Sciatic nerve (tissue), 2 donors: ENCODE data around the gene ARL4D. TPM values are rescaled to one million over a fixed set of nuclear protein-coding genes. Genes with fewer than 3 reads are reported as not detected.
"Not testable (repeated sequence)": the region's sequence is repeated elsewhere in the genome, so short reads cannot be mapped to it uniquely, and the experiment has no call there.

Experiments used
- ATAC-seq: fragments of 200-7000 bp; cut with Tn5 transposase; one replicate; pipeline ENCODE4 v1.9.1; 2020; ENCODE audit warnings: mild to moderate bottlenecking, moderate library complexity
- DNase-seq: peaks from one replicate; pipeline ENCODE4 v3.0.0-alpha.2; 2020; ENCODE audit warnings: low spot score
- intact Hi-C: fragments of 100-400 bp; cut with DNase I; formaldehyde crosslinking; loops from one replicate; pipeline ENCODE4 v1.14.2; 2022
- total RNA-seq: library from RNA; stranded (reverse); fragmentation: NEBNext Ultra II Directional; extraction: Animal tissue kit (Norgen Biotek cat#: 25700); gene quantifications from one replicate; pipeline ENCODE4 v1.2.1, GENCODE V29; 2021
- donor health status: DM: no; HTN: no; CAD: no.
- donor health status: DM: no; HTN: no; CAD: no.

The ARL4D gene
- total RNA-seq, 1 donor from 2014 or later = 94.0 TPM

DNA sequence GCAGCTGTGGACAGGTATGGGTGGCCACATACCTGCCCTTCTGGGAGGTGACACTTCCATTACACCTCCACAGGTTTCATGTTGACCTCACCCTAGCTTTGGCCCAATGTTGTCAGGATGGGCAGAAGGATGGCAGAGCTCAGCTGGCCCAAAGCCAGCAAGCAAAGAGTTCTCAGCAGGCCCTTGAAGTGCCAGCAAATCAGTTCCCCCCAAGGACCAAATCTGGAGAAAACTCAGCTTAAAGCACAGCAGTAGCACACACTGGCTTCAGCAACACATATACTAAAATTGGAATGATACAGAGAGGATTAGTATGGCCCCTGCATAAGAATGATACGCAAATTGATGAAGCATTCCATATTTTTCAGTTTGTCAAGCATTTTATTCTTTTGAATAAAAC is 13.4 kb downstream of the ARL4D start:
- intact Hi-C loops = no loop called here
- ATAC-seq = no peak

DNA sequence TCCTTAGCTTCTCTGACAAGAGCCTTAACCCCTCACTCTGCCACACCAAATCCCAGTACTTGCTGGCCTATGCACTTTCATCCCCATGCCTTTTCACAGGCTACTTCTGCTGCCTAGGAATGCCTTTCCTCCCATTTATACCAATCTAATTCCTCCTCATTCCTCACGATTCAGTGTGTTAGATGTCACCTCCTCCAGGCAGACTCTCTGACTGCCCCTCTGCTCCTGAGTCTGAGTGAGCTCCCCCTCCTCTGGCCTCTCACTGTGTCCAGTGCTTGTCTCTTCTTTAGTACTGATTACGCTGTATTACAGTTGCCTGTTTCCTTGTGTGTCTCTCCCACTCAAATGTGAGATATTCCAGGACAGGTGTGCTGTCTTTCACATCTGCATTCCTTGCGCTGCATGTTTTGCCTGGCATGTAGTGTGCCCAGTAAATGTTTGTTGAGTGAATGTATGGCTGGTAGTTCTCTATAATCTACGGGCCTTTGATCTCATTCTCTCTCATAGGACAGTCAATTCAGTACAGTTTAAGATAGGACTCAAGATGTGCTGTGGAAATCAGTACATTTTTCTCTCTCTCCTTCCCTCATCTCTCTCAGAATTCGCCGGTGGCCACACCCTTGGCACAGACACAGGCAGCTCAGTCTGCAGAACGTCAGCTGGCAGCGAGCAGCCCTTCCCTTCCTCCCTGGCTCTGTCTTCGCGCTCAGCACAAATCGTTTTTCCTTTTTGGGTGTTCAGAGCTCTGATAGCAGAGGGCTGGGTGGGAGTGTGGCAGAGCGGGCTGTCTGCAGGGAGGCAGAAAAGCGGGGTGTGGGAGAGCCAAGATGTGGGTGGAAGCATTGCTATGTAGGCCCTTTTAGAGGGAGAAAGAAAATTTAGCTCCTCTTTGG is 18.5 kb downstream of the ARL4D start:
- DNase-seq (peak; percentile 78), ATAC-seq (peak; percentile 96)
- intact Hi-C loops = no loop called here

More for the DNA sequence above, 13.4 kb downstream of the ARL4D start:
- DNase-seq = no peak

DNA sequence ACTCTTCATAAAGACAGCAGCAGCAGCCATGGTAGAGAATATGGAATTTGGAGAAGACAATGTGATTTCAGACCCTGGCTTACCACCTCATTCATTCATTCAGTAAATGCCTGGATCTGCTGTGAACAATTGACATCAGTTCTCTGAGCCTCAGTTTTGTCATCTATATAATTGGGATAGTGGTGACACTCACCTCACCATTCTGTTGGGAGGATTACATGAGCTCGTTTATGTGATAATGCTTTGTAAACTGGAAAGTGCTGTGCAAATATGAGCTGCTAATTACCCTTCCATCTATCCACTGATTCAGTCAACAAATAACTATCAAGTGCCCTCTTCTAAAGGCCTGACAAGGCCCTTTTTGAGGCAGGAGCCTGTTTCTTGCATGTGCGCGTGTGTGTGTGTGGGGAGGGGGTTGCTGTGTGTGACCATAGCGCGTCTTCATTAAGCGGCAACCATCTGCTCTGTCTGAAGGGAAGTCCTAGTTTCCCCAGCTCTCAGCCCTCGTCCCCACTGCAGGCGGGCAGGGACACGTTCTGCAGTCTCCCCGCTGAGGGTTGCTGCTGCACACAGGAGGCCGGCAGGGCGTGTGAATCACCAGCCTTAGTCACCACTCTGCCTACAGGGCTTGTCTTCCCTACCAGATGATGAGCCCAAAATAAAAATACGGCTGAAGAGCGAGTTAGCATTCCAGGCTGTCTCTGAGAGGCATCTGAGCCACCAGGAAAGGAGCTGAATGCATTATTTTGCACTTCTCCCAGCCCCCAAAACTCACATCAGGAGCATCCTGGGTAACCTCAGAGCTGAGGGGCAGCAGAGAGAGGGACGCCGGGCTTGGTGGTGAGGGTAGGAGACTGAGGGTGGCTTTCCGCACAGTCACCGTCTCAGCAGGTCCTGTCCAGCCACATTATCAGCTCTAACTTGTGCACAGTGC is 19.9 kb downstream of the ARL4D start:
- DNase-seq (no peak), ATAC-seq (peak; percentile 42)
- intact Hi-C loops = no loop called here

DNA sequence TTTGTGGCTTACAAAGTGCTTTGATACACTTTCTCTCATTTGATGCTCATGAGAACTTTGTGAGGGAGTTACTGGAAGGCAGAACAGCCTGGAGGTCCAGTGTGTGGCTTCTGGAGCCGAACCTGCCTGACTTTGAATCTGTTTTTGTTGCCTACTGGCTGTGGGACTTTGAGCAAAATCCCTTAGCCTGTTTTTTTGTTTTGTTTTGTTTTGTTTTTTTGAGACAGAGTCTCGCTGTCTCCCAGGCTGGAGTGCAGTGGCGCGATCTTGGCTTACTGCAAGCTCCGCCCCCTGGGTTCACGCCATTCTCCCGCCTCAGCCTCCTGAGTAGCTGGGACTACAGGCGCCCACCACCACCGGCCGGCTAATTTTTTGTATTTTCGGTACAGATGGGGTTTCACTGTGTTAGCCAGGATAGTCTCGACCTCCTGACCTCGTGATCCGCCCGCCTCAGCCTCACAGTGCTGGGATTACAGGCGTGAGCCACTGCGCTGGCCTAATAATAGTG is 20.6 kb downstream of the ARL4D start:
- intact Hi-C loops, ATAC-seq, DNase-seq: not testable (repeated sequence)

DNA sequence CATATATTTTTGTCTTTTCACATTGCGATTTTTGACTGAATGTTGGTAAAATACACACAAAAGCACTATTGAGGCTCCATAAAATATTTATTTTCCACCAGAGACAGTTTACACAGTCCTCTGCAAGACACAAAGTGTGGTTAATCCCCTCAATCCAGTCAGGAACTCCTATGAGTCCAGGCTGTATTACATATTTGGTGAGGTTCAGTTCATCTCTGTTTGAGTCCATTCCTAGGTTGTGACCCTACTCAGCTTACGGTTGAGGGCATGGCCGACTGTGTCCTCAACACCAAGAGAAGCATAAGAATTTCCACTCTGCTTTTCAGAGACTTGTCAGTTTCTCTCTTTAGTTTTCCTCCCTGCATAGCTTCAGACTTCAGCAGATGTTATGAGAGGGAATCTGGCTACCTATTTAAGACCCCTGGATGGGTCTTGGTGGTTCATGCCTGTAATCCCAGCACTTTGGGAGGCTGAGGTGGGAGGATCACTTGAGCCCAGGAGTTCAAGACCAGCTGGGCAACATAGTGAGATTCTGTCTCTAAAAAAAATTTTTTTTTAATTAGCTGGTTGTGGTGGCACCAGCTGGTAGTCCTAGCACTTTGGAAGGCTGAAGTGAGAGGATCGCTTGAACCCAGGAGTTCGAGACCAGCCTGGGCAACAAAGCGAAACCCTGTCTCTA is 25.1 kb downstream of the ARL4D start:
- ATAC-seq = no peak
- DNase-seq = no peak
- intact Hi-C loops = no loop called here

DNA sequence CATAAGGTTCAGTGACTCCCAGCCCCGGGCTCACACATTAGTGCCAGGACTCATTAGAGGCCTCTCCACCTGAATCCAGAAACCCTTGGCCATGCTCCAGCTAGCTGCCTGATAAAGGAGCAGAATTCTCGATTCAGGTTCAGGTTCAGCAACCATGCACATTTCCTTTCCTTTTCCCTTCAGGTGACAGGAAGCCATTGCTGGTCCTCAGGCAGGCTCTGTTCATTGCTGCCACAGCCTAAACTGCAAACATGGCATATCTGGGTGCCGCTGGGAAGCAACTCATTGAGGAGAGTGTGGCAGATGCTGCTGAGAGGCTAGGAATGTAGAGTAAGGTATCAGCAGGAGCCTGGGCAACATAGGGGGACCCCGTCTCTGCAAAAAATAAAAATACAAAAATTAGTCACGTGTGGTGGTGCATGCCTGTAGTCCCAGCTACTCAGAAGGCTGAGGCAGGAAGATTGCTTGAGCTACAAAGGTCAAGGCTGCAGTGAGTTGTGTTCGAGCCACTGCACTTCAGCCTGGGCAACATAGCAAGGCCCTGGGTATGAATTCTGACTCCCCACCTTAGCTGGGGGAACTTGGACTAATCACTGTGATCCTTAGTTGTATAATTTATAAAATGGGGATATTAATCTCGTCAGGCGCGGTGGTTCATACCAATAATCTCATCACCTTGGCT is 28.7 kb downstream of the ARL4D start:
- DNase-seq (no peak), ATAC-seq (no peak)
- intact Hi-C loops = no loop called here

DNA sequence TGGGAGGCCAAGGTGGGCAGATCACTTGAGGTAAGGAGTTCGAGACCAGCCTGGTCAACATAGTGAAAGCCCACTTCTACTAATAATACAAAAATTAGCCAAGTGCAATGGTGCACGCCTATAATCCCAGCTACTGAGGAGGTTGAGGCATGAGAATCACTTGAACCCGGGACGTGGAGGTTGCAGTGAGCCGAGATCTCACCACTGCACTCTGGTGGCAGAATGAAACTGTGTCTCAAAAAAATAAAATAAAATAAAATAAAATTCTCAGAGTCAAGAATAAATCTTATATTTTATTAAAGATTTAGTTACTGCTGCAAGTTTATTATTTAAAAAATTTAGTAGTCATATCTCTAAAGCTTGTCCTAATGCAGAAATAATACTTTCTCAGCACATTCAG is 29.7 kb downstream of the ARL4D start:
- no peak for ATAC-seq

DNA sequence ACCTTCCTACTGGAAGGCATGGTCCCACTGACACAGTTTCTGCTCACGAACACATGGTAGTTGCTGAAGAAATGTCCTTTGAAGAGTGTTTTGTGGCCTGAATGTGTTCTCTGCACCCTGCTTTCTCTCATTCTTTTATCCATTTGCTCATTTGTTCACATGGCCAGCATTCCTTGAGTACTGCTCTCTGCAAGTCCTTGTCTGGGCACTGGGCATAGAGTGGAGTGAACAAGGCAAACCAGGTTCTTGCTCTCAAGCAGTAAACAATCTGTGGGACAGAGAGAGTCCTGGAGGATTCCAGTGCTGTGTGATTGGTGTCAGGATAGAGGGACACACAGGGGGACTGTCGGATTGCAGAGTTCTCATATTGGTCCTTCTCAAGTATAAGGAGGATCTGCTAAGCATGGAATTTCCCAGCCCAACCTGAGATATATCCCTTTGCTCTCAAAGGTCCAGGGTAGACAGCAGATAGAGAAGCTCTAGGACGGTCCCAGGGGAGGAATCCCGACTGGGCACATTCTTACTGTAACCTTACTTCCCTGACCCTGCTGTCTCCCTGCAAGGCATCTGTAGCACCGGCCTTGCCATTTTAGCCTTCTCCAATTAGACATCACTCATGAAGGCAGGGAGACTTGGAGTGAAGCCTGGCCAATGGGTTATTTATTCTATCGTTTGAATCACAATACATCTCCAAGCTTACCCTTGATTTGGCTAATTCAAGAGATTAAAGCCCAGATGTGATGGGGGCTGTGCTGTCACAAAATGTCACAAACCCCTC is 32.3 kb downstream of the ARL4D start:
- intact Hi-C loops = no loop called here
- no peak for ATAC-seq
- DNase-seq = peak; percentile 48

More for the DNA sequence above, 29.7 kb downstream of the ARL4D start:
- peak; percentile 19 for DNase-seq
- intact Hi-C loops = no loop called here

DNA sequence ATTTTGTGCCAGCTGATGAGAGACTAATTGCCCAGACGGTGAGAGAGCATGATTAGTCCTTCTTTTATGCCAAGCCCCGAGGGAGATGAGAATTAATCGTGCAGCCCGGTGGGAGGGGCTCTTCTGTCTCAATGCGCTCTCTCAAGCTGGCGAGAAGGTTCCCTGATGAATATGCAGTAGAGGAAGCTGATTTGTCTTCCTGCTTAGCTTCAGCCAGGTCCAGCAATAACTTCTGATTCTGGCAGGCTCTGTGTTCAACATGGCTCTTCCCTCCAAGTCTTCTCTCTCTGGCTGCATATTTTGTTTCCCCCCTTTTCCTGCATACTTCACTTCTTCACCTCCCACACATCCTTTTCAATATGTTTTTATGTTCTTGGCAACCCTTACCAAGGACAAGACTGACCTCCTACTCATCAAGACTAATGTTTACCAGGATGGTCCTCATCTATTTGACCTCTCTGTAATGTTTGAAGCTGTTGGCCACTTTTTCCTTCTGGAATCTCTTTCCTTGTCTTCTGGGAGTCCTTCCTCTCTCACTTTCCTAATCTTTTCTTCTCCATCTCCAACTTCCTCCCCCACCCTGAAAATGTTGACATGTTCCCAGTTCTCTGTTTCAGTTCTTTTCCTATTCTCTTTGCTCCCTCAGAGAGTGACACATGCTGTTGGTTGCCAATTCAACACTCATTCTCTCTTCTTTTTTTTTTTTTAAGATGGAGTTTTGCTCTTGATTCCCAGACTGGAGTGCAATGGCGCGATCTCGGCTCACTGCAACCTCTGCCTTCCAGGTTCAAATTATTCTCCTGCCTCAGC is 33.1 kb downstream of the ARL4D start:
- DNase-seq = peak; percentile 40
- ATAC-seq = peak; percentile 83
- intact Hi-C loops = no loop called here

DNA sequence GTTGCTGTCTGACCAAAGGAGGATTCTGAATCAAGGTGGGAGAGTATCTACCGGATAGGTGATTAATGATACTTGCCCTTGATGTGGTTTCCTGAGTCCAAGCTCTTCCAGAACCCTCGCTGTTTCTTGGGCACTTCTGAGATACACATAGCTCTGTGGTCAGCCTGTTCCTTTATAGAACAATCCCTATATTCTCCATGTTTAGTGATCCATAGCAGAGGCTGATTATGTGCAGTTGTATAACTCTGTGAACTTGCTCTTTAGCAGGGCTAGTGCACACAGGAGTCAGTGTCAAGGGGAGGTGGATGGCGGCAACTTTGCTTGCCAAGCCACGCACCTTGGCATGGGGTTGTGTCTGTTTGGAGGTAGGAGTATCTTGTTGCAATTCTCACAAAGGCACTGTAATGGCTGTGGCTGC is 36.1 kb downstream of the ARL4D start:
- no peak for ATAC-seq
- intact Hi-C loops = no loop called here
- DNase-seq = peak; percentile 17

DNA sequence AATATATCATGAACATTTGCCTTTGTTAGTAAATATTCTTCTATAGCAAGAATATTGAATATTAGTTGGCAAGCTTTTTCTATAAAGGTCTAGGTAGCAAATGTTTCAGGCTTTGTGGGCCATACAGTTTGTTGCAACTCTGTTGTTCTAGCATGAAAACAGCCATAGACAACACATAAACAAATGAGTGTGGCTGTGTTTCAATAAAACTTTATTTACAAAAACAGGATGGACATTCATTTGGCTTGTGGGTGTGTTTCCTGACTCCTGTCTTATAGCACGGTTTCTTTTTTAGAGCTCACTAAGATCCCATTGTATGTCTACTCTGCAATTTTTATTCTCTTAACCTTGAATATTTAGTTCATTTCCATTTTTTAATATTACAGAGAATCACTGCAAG is 39.0 kb downstream of the ARL4D start:
- intact Hi-C loops = no loop called here
- DNase-seq = no peak
- no peak for ATAC-seq

DNA sequence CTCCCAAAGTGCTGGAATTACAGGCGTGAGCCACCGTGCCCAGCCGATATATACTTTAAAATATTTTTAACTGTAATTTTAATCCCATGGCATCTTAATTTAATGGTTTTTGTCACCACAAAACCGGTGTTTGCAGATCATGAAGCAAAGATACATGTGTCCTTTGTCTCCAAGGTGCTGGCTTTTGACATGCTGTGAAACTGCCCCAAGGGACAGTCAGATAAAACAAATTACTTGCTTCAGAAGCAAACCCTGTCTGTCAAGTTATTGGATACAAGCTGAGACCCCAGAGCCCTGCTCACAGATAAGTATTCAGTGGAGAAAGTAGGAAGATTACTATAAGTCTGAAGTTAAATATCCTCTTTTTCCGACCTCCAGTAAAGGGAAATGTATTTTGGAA is 39.8 kb downstream of the ARL4D start:
- intact Hi-C loops = no loop called here
- DNase-seq = no peak
- ATAC-seq = no peak

DNA sequence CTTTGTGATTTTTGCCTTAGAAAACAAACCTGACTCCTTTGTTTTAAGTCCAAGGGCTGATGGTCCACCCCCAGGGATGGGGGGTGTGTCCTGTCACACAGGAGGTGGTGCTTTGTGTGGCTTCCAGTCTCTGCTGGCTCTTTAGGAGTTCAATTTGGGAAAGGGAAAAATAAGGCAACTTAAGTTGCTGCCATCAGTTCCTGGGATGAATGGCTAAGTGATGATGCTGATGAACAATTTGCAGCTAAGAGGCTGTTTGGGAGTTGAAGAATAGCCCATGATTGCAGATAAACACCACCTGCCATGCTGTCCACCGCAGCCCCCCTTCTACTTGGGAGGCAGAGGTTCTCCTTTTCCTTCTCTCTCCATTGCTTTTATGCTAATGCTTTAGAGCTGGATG is 40.2 kb downstream of the ARL4D start:
- no peak for ATAC-seq
- peak; percentile 6 for DNase-seq
- intact Hi-C loops = no loop called here

DNA sequence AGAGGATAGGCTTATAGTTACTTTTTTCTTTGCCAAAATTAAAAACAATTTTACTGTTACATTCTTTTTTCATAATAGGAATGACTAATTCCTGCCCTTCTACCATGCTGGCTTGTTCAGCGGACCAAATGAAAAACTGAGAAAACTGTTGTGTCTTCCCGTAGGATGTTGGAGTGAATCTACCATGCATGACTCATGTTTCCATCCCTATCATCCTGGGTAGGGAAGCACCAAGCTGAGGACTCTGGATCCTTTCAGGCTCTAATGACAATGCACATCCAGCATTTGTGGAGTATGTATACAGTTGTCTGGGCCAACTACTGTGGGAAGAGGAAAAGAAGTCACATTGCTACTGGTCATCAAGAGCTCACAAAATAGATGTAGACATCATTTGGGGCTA is 43.9 kb downstream of the ARL4D start:
- DNase-seq = no peak
- ATAC-seq = no peak
- intact Hi-C loops = no loop called here

DNA sequence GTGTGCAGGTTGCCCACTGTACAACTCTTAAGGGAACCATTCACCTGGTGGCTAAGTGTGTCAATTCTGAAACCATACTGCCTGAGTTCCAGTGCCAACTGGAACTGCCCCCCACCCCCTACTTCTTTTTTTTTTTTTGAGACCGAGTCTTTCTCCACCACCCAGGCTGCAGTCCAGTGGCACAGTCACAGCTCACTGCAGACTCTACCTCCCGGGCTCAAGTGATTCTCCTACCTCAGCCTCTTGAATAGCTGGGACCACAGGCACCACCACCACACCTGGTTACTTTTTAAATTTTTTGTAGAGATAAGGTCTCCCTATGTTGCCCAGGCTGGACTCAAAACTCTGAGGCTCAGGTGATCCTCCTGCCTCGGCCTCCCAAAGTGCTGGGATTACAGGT is 44.6 kb downstream of the ARL4D start:
- no peak for ATAC-seq
- intact Hi-C loops = no loop called here
- DNase-seq = peak; percentile 4

DNA sequence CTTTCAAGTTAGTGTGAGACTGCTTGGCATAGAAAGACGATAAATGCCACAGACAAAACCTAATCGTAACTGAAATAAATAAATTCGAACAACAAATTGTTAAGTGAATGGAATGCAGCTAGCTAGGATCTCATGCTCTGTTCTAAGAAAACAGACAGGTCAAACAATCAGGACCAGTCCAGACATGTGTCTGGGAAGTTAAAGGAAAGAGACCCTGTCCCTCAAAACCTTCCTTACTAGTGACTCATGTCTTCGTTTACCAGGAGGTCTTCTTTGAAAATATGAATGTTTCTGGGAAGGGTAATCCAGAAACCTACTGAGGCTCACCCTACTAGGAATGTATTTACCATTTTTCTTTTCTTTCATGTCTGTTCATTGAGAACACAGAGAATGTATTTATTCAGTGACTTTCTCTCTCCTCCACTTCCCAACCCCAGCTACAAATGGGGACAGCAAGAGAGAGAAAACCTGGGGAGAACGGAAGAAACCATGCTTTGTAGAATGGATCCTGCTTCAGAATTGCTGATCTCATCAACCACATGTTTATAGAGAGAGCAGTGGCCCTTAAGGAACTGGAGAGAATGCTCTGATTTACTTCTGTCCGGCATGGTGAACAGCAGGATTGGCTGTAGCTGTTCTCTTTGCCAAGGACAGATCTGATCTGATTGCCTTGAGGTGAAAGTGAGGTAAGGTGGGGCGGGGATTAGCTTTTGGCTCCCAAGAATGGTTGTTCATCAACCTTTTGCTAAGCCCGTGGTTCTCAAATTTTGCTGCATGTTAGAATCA is 45.6 kb downstream of the ARL4D start:
- ATAC-seq (no peak), DNase-seq (no peak)
- intact Hi-C loops = no loop called here
